ENCODE measurements around the gene EGLN2. TPM values are rescaled to one million over a fixed set of nuclear protein-coding genes. Genes with fewer than 3 reads are reported as not detected.

Gene EGLN2
- total and polyA plus RNA-seq, 9 of the 15 experiments (the other 6 are each of a cell fraction or from before 2014, with no cell fraction given) = 9.6 to 114 (median 71.0) TPM

DNA sequence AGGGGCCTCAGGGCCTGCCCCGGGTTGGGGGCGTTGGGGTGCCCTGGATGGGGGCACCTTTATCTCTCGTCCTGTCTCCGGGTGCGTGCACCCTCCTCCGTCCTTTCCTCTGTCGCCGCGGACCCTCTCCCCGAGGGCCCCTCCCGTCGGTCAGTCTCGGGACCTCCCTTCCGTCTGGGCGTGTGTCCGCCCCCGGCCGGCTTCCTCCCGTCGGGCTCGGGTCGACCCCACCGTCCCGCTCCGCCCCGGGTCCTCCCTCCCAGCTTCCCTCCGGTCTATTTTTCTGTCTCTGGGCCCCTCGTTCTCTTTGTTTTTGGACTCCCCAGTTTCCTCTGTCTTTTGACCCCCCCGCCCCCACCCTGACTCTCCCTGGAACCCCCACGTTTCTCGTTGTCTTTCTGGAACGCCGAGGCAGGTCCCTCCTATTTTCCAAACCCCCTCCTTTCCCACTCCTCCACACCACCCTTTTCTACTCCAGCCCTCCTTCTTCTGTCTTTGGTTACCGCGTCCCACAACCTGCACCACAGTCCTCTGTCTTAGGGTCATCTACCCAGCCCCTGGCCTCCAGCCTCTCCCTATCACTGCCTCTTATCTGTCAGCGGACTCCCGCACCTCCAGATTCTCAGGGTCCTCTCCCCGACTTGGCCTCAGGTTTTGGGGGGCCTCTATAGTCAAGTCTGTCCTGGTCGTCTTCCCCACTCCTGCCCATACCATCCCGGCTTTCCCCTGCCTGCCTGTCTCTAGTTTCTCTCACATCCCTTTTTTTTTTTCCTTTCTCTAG lies 757 bp downstream of the EGLN2 start (continued):
- TF ChIP-seq ZBTB40 (IDR thresholded peaks at IDR 0.05) = 0 out of 2 replicates have a peak, but pooled peaks have one; percentile 25
- no peak for TF ChIP-seq ZBTB40 (CRISPR knock-in tag; IDR thresholded peaks at IDR 0.05)
- no peak for TF ChIP-seq ZNF41 (CRISPR knock-in tag; conservative IDR thresholded peaks at IDR 0.05)
- no peak for TF ChIP-seq ZNF232 (CRISPR knock-in tag; IDR thresholded peaks at IDR 0.05)
- TF ChIP-seq RBM22 (IDR thresholded peaks at IDR 0.05; ENCODE audit: low read depth, low read length, poor library complexity, severe bottlenecking) = peak; percentile 56
- TF ChIP-seq ASH1L (IDR thresholded peaks at IDR 0.05; ENCODE audit: borderline replicate concordance, low read depth, partially characterized antibody) = no peak
- TF ChIP-seq MBD2 (IDR thresholded peaks at IDR 0.05; ENCODE audit: borderline replicate concordance, low read depth) = 0 out of 2 replicates have a peak, but pooled peaks have one; percentile 20
- TF ChIP-seq RFX5 (IDR thresholded peaks at IDR 0.05; ENCODE audit: low read depth, low read length) = no peak
- 0 out of 2 replicates have a peak, but pooled peaks have one; percentile 18 for TF ChIP-seq ZFX (CRISPR knock-in tag; IDR thresholded peaks at IDR 0.05)
- TF ChIP-seq ZNF311 (CRISPR knock-in tag; IDR thresholded peaks at IDR 0.05) = no peak
- TF ChIP-seq SP1 (CRISPR knock-in tag; IDR thresholded peaks at IDR 0.05) = no peak
- no peak for TF ChIP-seq PBX2 (CRISPR knock-in tag; IDR thresholded peaks at IDR 0.05; ENCODE audit: low read depth)
- TF ChIP-seq PBX2 (tag; conservative IDR thresholded peaks at IDR 0.05; ENCODE audit: low read depth) = no peak
- no peak for TF ChIP-seq ESRRB (CRISPR knock-in tag; IDR thresholded peaks at IDR 0.05; ENCODE audit: borderline replicate concordance)

Data from K562 (cell line).